Parathyroid adenoma (tissue), 2 donors: ENCODE measurements around the gene MAGI1.

Experiments
- H2AFZ ChIP-seq: fragments of 300-600 bp; sonication (generic); one replicate; pipeline ENCODE4 v1.7.0; 2017; ENCODE audit warnings: antibody characterized with exemption, mild to moderate bottlenecking
- H3K27ac ChIP-seq: fragments of 300-600 bp; sonication (generic); one replicate; pipeline ENCODE4 v1.7.0; 2017
- H3K27me3 ChIP-seq: fragments of 300-600 bp; sonication (generic); one replicate; pipeline ENCODE4 v1.7.0; 2017; ENCODE audit warnings: low read length; ENCODE audit not compliant: control insufficient read depth, insufficient read depth
- H3K36me3 ChIP-seq: fragments of 300-600 bp; sonication (generic); one replicate; pipeline ENCODE4 v1.7.0; 2017; ENCODE audit warnings: low read length; ENCODE audit not compliant: control insufficient read depth, insufficient read depth
- H3K4me1 ChIP-seq: fragments of 300-600 bp; sonication (generic); one replicate; pipeline ENCODE4 v1.7.0; 2017; ENCODE audit warnings: control low read depth
- H3K4me2 ChIP-seq: fragments of 300-600 bp; sonication (generic); one replicate; pipeline ENCODE4 v1.7.0; 2017; ENCODE audit warnings: low read length
- H3K4me3 ChIP-seq: fragments of 300-600 bp; sonication (generic); one replicate; pipeline ENCODE4 v1.7.0; 2017; ENCODE audit warnings: low read depth, low read length
- H3K79me2 ChIP-seq: fragments of 300-600 bp; sonication (generic); one replicate; pipeline ENCODE4 v1.7.0; 2017; ENCODE audit warnings: control low read depth
- H3K9ac ChIP-seq: fragments of 300-600 bp; sonication (generic); one replicate; pipeline ENCODE4 v1.7.0; 2017; ENCODE audit warnings: mild to moderate bottlenecking
- H3K9me3 ChIP-seq: fragments of 300-600 bp; sonication (generic); one replicate; pipeline ENCODE4 v1.7.0; 2017; ENCODE audit warnings: low read length; ENCODE audit not compliant: control insufficient read depth
- TF ChIP-seq, protein P1 (sequence below): fragments of 300-600 bp; sonication (generic); IDR thresholded peaks from one replicate; pipeline ENCODE4 v1.7.0; 2017; ENCODE audit warnings: antibody characterized with exemption, mild to moderate bottlenecking
- donor health status: primary hyperparathyroidism.

MAGI1 gene

DNA sequence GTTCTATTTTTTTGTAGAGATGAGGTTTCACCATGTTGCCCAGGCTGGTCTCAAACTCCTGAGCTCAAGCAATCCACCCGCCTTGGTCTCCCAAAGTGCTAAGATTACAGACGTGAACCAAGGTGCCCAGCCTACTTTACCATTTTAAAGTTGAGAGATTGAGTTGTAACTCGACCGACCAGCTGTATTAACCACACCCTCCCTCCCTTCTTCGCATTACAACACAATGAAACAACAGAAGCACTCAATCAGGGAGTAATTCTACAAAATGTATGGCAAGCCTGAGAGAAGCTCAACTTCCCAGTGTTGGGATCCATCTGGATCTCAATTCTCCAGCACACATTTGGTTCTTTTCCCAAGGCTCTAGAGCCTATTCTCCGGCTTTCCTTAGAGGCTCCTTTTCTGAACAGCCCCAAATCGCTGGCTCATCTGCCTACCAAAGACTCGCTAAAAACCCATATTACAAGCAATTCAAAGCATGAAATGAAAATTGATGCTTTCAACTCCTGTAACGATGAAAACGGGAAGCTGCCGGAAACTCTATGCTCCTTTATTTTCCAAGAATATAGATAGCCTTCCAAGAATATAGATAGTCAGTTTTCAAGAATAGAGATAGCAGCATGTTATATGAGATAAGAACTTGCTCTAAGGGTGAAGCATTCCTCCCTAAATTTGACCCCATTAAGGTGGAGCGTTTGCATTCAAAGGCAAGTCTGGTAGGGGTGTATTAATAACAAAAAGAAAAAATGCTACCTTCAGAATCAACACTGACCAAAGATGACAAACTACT is 450.9 kb downstream of the MAGI1 start:
- no peaks in the 10 kb centered on the region for H3K27me3 ChIP-seq
- no peaks in the 10 kb centered on the region for H3K9me3 ChIP-seq
- no peaks in the 10 kb centered on the region for H3K36me3 ChIP-seq
- H2AFZ ChIP-seq = no peak overlapping the region
- H3K9ac ChIP-seq = no peak overlapping the region
- peaks cover 4% of the 10 kb centered on the region for H3K79me2 ChIP-seq
- H3K4me1 ChIP-seq = peaks cover 6% of the 10 kb centered on the region
- H3K4me3 ChIP-seq = no peak overlapping the region
- H3K4me2 ChIP-seq = no peak overlapping the region
- H3K27ac ChIP-seq = no peak overlapping the region
- TF ChIP-seq, protein P1, sequence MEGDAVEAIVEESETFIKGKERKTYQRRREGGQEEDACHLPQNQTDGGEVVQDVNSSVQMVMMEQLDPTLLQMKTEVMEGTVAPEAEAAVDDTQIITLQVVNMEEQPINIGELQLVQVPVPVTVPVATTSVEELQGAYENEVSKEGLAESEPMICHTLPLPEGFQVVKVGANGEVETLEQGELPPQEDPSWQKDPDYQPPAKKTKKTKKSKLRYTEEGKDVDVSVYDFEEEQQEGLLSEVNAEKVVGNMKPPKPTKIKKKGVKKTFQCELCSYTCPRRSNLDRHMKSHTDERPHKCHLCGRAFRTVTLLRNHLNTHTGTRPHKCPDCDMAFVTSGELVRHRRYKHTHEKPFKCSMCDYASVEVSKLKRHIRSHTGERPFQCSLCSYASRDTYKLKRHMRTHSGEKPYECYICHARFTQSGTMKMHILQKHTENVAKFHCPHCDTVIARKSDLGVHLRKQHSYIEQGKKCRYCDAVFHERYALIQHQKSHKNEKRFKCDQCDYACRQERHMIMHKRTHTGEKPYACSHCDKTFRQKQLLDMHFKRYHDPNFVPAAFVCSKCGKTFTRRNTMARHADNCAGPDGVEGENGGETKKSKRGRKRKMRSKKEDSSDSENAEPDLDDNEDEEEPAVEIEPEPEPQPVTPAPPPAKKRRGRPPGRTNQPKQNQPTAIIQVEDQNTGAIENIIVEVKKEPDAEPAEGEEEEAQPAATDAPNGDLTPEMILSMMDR = no peak

DNA sequence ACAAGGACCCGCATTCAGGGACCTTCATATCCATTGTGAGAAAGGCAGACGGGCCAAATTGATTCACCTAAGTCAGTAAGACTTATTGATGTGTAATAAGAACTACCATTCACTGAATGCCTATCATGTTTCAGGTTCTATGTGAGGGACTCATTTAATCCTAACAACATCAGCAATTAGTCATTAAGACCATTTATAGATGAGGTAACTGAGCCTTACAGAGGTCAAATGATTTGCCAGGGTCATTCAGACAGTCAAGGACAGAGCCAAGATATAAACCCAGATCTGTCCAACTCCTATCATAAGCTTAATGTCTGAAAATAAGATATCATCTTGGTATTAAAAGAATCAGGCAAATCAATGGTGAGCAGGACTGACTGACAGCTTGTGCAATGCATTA is 453.8 kb downstream of the MAGI1 start:
- TF ChIP-seq, protein P1 = no peak
- H3K4me3 ChIP-seq = no peak overlapping the region
- H3K9ac ChIP-seq = no peak overlapping the region
- no peaks in the 10 kb centered on the region for H3K36me3 ChIP-seq
- H3K27me3 ChIP-seq = no peaks in the 10 kb centered on the region
- no peak overlapping the region for H2AFZ ChIP-seq
- H3K4me2 ChIP-seq = no peak overlapping the region
- H3K4me1 ChIP-seq = peaks cover 6% of the 10 kb centered on the region
- H3K27ac ChIP-seq = no peak overlapping the region
- no peaks in the 10 kb centered on the region for H3K79me2 ChIP-seq
- H3K9me3 ChIP-seq = no peaks in the 10 kb centered on the region

- Histone ChIP-seq H3K79me2 (no peaks in the 10 kb centered on the region), H3K4me2 (no peak overlapping the region), H3K36me3 (no peaks in the 10 kb centered on the region), H3K27me3 (no peaks in the 10 kb centered on the region), H2AFZ (no peak overlapping the region), H3K4me3 (no peak overlapping the region), H3K9ac (no peak overlapping the region), H3K9me3 (no peaks in the 10 kb centered on the region), H3K27ac (no peak overlapping the region), H3K4me1 (peaks cover 6% of the 10 kb centered on the region)
- TF ChIP-seq, protein P1 = no peak
Measured at GRCh38 chr3:65584002-65584401, 454.7 kb downstream of the MAGI1 start.

GRCh38 chr3:65583188-65583587 is 455.5 kb downstream of the MAGI1 start:
- no peak overlapping the region for H3K27ac ChIP-seq
- no peaks in the 10 kb centered on the region for H3K27me3 ChIP-seq
- TF ChIP-seq, protein P1 = no peak
- no peak overlapping the region for H2AFZ ChIP-seq
- H3K4me1 ChIP-seq = peaks cover 6% of the 10 kb centered on the region
- no peaks in the 10 kb centered on the region for H3K36me3 ChIP-seq
- no peak overlapping the region for H3K9ac ChIP-seq
- no peak overlapping the region for H3K4me2 ChIP-seq
- no peaks in the 10 kb centered on the region for H3K79me2 ChIP-seq
- no peak overlapping the region for H3K4me3 ChIP-seq
- H3K9me3 ChIP-seq = no peaks in the 10 kb centered on the region
